HEK293T (cell line): Measurements from ENCODE around the gene PRKCG.
A peak's percentile ranks its signal among the peaks of the same experiment; 100 is the strongest.
"Not testable (repeated sequence)": the region's sequence is repeated elsewhere in the genome, so short reads cannot be mapped to it uniquely, and the experiment has no call there.

Source experiments
- CTCF ChIA-PET: fragments of 350-600 bp; formaldehyde crosslinking; extraction: SDS; loops from one replicate; lab custom pipeline; 2021; ENCODE audit warnings: antibody characterized with exemption, inconsistent platforms; lab: Yijun Ruan, JAX
- POLR2A ChIA-PET: fragments of 350-600 bp; formaldehyde crosslinking; extraction: SDS; loops from one replicate; lab custom pipeline; 2020; ENCODE audit warnings: antibody characterized with exemption, inconsistent platforms; lab: Yijun Ruan, JAX
- DNase-seq: peaks from one replicate; pipeline ENCODE4 v3.0.0; 2012; ENCODE audit warnings: mixed read lengths; ENCODE audit errors: extremely low spot score
- ARNT ChIP-seq: fragments of 450-650 bp; IDR thresholded peaks from 2 replicates; pipeline ENCODE4 v1.6.1; 2017; ENCODE audit warnings: mild to moderate bottlenecking
- BHLHE40 ChIP-seq: fragments of 450-650 bp; IDR thresholded peaks from 2 replicates; pipeline ENCODE4 v1.6.1; 2016; ENCODE audit warnings: mild to moderate bottlenecking, moderate library complexity, borderline replicate concordance
- CTBP1 ChIP-seq: fragments of 450-650 bp; IDR thresholded peaks from 2 replicates; pipeline ENCODE4 v1.6.1; 2016; ENCODE audit warnings: borderline replicate concordance
- ELF4 ChIP-seq: fragments of 450-650 bp; IDR thresholded peaks from 2 replicates; pipeline ENCODE4 v1.6.1; 2017; ENCODE audit warnings: antibody characterized with exemption
- FOXA1 ChIP-seq: fragments of 450-650 bp; IDR thresholded peaks from 2 replicates; pipeline ENCODE4 v1.6.1; 2016; ENCODE audit warnings: mild to moderate bottlenecking
- FOXK2 ChIP-seq: fragments of 450-650 bp; IDR thresholded peaks from 2 replicates; pipeline ENCODE4 v1.6.1; 2016; ENCODE audit warnings: mild to moderate bottlenecking
- FOXM1 ChIP-seq: fragments of 450-650 bp; IDR thresholded peaks from 2 replicates; pipeline ENCODE4 v1.6.1; 2017; ENCODE audit warnings: mild to moderate bottlenecking, borderline replicate concordance
- HDGF ChIP-seq: fragments of 450-650 bp; IDR thresholded peaks from 2 replicates; pipeline ENCODE4 v1.6.1; 2017; ENCODE audit warnings: antibody characterized with exemption, borderline replicate concordance
- L3MBTL2 ChIP-seq: fragments of 450-650 bp; conservative IDR thresholded peaks from 2 replicates; pipeline ENCODE4 v1.6.1; 2016; ENCODE audit warnings: mild to moderate bottlenecking
- LEF1 ChIP-seq: fragments of 450-650 bp; IDR thresholded peaks from 2 replicates; pipeline ENCODE4 v1.6.1; 2017; ENCODE audit warnings: mild to moderate bottlenecking, borderline replicate concordance
- NFRKB ChIP-seq: fragments of 450-650 bp; IDR thresholded peaks from 2 replicates; pipeline ENCODE4 v1.6.1; 2016; ENCODE audit warnings: mild to moderate bottlenecking, moderate library complexity
- SP1 ChIP-seq: fragments of 450-650 bp; IDR thresholded peaks from 2 replicates; pipeline ENCODE4 v1.6.1; 2017
- SUZ12 ChIP-seq: fragments of 450-650 bp; IDR thresholded peaks from 2 replicates; pipeline ENCODE4 v1.6.1; 2016; ENCODE audit warnings: mild to moderate bottlenecking
- TARDBP ChIP-seq: fragments of 450-650 bp; IDR thresholded peaks from 2 replicates; pipeline ENCODE4 v1.6.1; 2016
- ZNF384 ChIP-seq: fragments of 450-650 bp; IDR thresholded peaks from 2 replicates; pipeline ENCODE4 v1.6.1; 2016
- TF ChIP-seq, protein P1 (sequence below): fragments of 450-650 bp; IDR thresholded peaks from 2 replicates; pipeline ENCODE4 v1.6.1; 2016

PRKCG gene

DNA sequence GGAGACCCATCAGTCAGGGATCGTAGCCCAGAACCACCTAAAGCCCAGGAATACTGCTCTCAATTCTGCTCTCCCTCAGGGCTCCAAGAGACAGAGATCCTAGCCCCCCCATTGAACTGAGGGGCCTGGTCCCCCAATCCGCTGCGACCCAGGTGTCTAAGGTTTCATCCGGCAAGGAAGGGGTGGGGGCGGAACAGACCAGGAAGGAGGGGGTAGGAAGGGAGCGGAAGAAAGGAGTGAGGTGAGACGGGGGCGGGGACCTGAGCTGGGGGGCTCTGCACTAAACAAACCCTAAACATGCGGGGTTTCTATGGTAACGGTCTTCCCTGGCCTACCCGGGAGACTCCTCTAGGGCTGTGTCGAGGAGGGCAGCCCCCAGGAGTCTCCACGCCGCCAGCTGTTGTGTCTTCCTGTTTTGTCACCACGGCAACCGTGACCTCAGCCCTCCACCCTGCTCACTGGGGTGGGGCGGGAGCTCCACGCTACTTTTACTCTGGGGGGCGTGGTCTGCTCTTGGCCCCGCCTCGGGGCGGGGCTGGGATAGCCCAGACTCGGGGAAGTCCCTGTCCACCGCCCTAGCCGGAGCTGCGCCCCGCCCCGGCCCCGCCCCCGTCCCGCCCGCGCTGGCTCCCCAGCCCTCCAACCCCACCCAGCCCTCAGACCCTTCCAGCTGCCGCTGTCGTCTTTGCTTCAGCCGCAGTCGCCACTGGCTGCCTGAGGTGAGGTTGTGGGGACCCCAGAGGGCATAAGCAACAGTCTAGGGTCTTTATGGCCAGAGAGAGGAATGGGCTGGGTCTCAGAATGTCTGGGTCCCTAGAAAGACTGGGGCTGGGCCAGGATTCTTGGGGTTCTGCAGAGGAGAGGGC, 14.5 kb upstream of the PRKCG start, which contains the start of gene MYADM:
TSS of gene MYADM (plus strand) at position 659 of the 866 bp plus-strand sequence. CDS start 5,647 bp downstream, outside the sequence.
- ChIA-PET CTCF (interaction anchor here (0.6 to 1.1 kb wide), 3 partner anchors 157 to 796 kb away, joined by 3 read pairs; no protein-coding TSS in a partner anchor), POLR2A (interaction anchor here (0.8 to 2.6 kb wide), 5 partner anchors 8 to 113 kb away, joined by 3 to 39 read pairs (median 4); no protein-coding TSS in a partner anchor)
- peak; percentile 99 for DNase-seq
- TF ChIP-seq FOXA1 (no peak), SP1 (no peak), ZNF384 (no peak), CTBP1 (no peak), TARDBP (no peak)

DNA sequence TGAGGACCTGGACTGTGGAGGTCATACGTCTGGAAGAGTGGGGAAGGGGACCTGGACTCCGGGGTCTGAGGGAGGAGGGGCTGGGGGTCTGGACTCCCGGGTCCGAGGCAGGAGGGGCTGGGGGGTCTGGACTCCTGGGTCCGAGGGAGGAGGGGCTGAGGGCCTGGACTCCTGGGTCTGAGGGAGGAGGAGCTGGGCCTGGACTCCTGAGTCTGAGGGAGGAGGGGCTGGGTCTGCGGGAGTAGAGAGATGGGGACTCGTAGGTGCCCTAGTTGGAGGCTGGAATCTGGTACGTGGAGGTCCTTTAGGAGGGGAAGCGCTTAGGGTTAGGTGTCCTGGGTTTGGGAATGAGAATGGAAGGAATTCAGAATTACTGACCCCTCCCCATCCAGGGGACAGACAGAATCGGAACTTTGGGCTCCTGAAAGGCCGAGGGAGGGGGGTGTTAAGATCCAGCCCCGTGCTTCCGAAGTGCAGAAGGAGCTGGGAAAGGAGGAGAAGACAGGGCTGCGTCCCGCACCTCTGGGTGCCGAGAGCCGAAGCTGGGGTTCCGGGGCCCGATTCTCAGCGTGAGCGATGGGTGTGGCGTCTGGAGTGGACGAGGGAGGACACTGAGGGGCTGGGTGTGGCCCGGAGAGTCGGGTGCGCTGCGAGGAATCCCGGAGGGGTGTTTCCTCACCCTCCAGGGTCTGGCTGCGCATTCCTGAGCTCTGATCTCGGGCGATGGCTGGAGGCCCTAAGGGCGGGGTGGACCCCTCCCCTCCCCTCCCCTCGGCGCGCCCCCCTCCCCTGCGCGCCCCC, 13.7 kb upstream of the PRKCG start:
- TF ChIP-seq CTBP1 (no peak), L3MBTL2 (no peak), NFRKB (no peak), SP1 (no peak), FOXK2 (no peak), FOXM1 (no peak), ELF4 (no peak)
- ChIA-PET CTCF (interaction anchor here (0.6 to 1.1 kb wide), 2 partner anchors 156 to 797 kb away, joined by 3 read pairs; no protein-coding TSS in a partner anchor), POLR2A (interaction anchor here (0.8 to 2.6 kb wide), 4 partner anchors 9 to 112 kb away, joined by 3 to 39 read pairs (median 6); no protein-coding TSS in a partner anchor)
- DNase-seq = no peak

DNA sequence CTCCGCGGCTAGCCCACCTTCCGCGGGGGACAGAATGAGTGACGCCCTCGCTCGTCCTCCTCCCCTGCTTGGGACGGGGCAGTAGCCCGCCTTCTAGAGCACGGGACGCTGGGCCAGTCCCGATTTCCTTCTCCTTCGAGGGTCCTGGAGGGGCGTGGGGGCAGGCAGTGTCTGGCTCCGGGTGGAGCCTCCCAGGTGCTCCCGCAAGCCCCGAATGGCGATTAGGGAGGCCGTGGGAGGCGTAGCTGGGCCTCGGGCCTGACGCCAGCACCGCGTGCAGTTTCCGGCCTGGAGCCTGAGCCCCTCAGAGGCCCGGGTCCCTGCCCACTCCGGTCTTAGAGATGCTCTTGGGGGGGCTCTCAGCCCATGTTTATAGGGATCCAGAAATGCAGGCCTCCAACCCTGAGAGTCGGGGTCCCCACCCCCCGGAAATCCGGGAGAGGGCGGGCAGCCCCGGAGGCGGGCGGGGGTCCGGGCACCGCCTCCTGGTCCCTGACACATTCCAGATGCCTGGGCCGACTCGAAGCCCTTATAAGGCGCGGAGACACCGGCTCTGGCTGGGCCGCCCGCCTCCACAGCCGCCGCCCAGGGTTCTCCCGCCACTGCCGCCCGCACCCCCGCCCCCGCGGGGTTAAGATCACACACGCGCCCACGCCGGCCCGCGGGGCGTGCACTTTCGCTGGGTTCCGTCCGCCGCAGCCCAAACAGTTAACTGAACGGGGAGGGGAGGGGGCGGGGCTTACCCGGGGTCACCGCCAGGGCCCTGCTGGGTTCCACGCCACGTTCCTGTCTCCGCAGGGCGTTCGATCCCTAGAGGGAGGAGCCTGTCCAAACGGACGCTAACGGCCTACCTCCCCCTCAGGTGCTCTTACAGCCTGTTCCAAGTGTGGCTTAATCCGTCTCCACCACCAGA, 12.8 kb upstream of the PRKCG start:
- DNase-seq = peak; percentile 77
- TF ChIP-seq ZNF384 (no peak), L3MBTL2 (peak; percentile 89), ARNT (no peak)
- ChIA-PET POLR2A (interaction anchor here (2.6 kb wide), 1 partner anchor 10 kb away, joined by 39 read pairs; no protein-coding TSS in a partner anchor), CTCF (interaction anchor here (1.1 kb wide), 1 partner anchor 155 kb away, joined by 3 read pairs; no protein-coding TSS in a partner anchor)

DNA sequence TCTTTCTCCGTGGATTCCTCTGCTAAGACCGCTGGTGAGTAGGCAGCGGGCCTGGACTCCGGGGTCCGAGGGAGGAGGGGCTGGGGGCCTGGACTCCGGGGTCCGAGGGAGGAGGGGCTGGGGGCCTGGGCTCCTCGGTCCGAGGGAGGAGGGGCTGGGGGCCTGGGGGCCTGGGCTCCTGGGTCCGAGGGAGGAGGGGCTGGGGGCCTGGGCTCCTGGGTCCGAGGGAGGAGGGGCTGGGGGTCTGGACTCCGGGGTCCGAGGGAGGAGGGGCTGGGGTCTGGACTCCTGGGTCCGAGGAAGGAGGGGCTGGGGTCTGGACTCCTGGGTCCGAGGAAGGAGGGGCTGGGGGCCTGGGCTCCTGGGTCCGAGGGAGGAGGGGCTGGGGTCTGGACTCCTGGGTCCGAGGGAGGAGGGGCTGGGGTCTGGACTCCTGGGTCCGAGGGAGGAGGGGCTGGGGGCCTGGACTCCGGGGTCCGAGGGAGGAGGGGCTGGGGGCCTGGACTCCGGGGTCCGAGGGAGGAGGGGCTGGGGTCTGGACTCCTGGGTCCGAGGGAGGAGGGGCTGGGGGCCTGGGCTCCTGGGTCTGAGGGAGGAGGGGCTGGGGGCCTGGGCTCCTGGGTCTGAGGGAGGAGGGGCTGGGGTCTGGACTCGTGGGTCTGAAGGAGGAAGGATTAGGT, 12.1 kb upstream of the PRKCG start:
- DNase-seq, CTCF ChIA-PET: not testable (repeated sequence)
- POLR2A ChIA-PET = interaction anchor here (1.2 kb wide), 1 partner anchor 10 kb away, joined by 5 read pairs; no protein-coding TSS in a partner anchor

DNA sequence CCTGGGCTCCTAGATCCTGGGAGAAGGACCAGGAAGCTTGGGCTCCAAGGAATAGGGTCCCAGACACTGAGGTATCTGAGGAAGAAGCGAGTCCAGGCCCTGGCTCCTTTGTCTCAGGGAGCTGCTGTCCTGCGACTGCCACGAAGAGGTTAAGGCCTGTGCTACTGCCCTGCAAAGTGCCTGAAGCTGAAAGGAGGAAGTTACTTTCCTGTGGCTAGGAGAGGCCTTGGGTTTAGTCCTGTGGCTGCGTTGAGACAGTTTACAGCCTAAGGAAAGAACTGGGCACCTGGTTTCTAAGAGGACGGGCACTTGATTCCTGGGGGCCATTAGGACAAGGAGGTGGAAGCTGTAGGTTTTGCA, 11.5 kb upstream of the PRKCG start:
- no peak for DNase-seq
- ChIA-PET POLR2A (interaction anchor here (1.2 kb wide), 1 partner anchor 9 kb away, joined by 5 read pairs; no protein-coding TSS in a partner anchor), CTCF (no interaction called here)
- TF ChIP-seq FOXA1 (no peak), NFRKB (no peak), ARNT (no peak), ZNF384 (no peak), FOXK2 (no peak), TARDBP (no peak), SP1 (no peak), CTBP1 (no peak), SUZ12 (no peak), BHLHE40 (no peak), HDGF (no peak), FOXM1 (no peak), ELF4 (no peak), L3MBTL2 (no peak), LEF1 (no peak)
- TF ChIP-seq, protein P1, sequence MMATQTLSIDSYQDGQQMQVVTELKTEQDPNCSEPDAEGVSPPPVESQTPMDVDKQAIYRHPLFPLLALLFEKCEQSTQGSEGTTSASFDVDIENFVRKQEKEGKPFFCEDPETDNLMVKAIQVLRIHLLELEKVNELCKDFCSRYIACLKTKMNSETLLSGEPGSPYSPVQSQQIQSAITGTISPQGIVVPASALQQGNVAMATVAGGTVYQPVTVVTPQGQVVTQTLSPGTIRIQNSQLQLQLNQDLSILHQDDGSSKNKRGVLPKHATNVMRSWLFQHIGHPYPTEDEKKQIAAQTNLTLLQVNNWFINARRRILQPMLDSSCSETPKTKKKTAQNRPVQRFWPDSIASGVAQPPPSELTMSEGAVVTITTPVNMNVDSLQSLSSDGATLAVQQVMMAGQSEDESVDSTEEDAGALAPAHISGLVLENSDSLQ = no peak

DNA sequence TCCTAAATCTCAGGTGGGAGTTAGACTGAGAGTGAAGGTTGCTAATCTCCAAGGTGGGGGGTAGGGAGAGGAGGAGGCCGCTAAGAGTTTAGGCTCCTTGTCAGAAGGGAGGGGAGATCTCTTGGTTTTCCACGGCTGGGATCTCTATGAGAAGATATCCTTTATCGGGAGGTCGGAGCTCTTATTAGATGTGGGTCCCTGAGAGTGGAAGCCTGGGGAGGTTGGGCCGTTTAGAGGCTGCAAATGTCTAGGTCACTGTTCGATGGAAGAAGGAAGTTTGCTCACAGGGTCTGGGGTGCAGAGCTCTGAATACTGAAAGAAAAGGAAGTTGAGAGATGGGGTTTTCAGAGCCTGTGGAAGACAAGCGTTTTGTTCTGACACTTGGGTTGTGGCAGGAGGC, 10.5 kb upstream of the PRKCG start:
- POLR2A ChIA-PET = no interaction called here
- DNase-seq = no peak
- CTCF ChIA-PET = interaction anchor here (0.8 kb wide), 1 partner anchor 81 kb away, joined by 3 read pairs; no protein-coding TSS in a partner anchor

More for the DNA sequence above, 10.5 kb upstream of the PRKCG start:
- TF ChIP-seq SUZ12 (no peak), FOXA1 (no peak), CTBP1 (no peak), NFRKB (no peak), TARDBP (no peak), LEF1 (no peak), ZNF384 (no peak), ARNT (no peak)
- TF ChIP-seq, protein P1 = no peak
